Esophagus squamous epithelium (tissue), 5 donors: ENCODE measurements around the gene ANO10. TPM values are rescaled to one million over a fixed set of nuclear protein-coding genes. Genes with fewer than 3 reads are reported as not detected.
A peak's percentile ranks its signal among the peaks of the same experiment; 100 is the strongest.

Source experiments
- DNase-seq: peaks from one replicate; lab custom pipeline; 2025; lab: John Stamatoyannopoulos, UW
- H3K27ac ChIP-seq, 4 donors: fragments of 200-600 bp; sonication (generic); one replicate each; pipeline ENCODE4 v1.5.1; 2016 to 2019; ENCODE audit warnings: mild to moderate bottlenecking in 1 of 4
- H3K27me3 ChIP-seq, 4 donors: fragments of 200-600 bp; sonication (generic); 1 replicate in 3 of 4; 2 replicates in 1 of 4; pipeline versions ENCODE4 v1.5.1 to v1.6.0; 2017 to 2021; ENCODE audit warnings: antibody characterized with exemption in 1 of 4
- H3K36me3 ChIP-seq, 3 donors: fragments of 200-600 bp; sonication (generic); one replicate each; pipeline ENCODE4 v1.5.1; 2016 to 2019
- H3K4me1 ChIP-seq, 3 donors: fragments of 200-600 bp; sonication (generic); one replicate each; pipeline ENCODE4 v1.5.1; 2017 to 2019
- H3K4me3 ChIP-seq, 4 donors: fragments of 200-600 bp; sonication (generic); 1 replicate in 3 of 4; 2 replicates in 1 of 4; pipeline ENCODE4 v1.5.1; 2016 to 2019; ENCODE audit warnings: mild to moderate bottlenecking in 2 of 4, moderate library complexity in 1 of 4
- H3K9me3 ChIP-seq, 3 donors: fragments of 200-600 bp; sonication (generic); one replicate each; pipeline ENCODE4 v1.5.1; 2016 to 2019
- POLR2A ChIP-seq, 4 donors: fragments of 450-650 bp; IDR thresholded peaks; one replicate each; pipeline ENCODE4 v1.6.1; 2017; ENCODE audit warnings: antibody characterized with exemption in 4 of 4, mild to moderate bottlenecking in 4 of 4, moderate library complexity in 3 of 4
- WGBS, 2 donors: methylation state at CpG; one replicate each; pipeline ENCODE4 v1.1.5; 2018; 5-methylcytosine and 5-hydroxymethylcytosine counted together
- intact Hi-C: fragments of 100-400 bp; cut with DNase I; formaldehyde crosslinking; loops from one replicate; pipeline ENCODE4 v1.15.0; 2022
- total RNA-seq, 4 donors: library from RNA; depleted of rRNA; stranded (reverse); fragments of >200 nt; gene quantifications; one replicate each; pipeline ENCODE4 v1.1.0, GENCODE V29; 2016
- TF ChIP-seq, protein P1 (sequence below), 6 experiments: fragments of 450-650 bp in 4 of 6; fragments of 200-600 bp in 2 of 6; sonication (generic) in 2 of 6; IDR thresholded peaks; one replicate each; pipeline ENCODE4 v1.5.1; 2016 to 2019; ENCODE audit warnings: antibody characterized with exemption in 6 of 6, mild to moderate bottlenecking in 4 of 6, moderate library complexity in 4 of 6
- donor health status: DM: yes; HTN: yes; CAD: no.

Gene ANO10
- total RNA-seq, 4 donors from 2014 or later: 18.5 to 22.3 (median 20.3) TPM

DNA sequence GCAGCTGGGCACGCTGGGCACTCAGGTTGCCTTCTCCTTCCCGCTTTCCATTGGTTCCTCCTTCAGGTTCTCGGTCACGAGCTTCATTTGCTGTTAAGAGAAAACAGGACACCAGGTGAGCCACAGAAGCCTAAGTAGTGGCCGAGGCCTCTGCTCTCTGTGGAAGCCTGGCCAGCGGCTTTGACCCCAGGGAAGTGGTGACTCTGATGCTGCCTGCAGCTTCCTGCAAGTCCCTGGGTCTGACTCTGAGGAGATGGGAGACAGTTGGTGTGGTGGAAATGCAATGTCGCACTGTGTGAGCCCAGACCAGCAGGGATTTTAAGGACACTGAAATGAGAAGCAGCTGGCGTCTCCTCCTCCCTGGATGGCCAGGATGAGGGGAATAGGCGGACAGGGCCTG lies 254.9 kb downstream of the ANO10 start:
- intact Hi-C loops: no loop called here
- Histone ChIP-seq H3K4me3 (no peak overlapping the region), H3K4me1 (peaks cover 0 to 24% (median 3%) of the 10 kb centered on the region in 3 donors), H3K9me3 (no peaks in the 10 kb centered on the region), H3K27ac (peak overlapping the region in 1 of 4 donors; percentile 13), H3K36me3 (peaks cover 0 to 19% (median 0%) of the 10 kb centered on the region in 3 donors), H3K27me3 (no peaks in the 10 kb centered on the region)
- WGBS, 2 donors: 62 to 79% methylated on average over 5 to 9 of the region's 9 CpGs
- TF ChIP-seq POLR2A (IDR thresholded peaks at IDR 0.05): no peak
- TF ChIP-seq, protein P1, sequence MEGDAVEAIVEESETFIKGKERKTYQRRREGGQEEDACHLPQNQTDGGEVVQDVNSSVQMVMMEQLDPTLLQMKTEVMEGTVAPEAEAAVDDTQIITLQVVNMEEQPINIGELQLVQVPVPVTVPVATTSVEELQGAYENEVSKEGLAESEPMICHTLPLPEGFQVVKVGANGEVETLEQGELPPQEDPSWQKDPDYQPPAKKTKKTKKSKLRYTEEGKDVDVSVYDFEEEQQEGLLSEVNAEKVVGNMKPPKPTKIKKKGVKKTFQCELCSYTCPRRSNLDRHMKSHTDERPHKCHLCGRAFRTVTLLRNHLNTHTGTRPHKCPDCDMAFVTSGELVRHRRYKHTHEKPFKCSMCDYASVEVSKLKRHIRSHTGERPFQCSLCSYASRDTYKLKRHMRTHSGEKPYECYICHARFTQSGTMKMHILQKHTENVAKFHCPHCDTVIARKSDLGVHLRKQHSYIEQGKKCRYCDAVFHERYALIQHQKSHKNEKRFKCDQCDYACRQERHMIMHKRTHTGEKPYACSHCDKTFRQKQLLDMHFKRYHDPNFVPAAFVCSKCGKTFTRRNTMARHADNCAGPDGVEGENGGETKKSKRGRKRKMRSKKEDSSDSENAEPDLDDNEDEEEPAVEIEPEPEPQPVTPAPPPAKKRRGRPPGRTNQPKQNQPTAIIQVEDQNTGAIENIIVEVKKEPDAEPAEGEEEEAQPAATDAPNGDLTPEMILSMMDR (IDR thresholded peaks at IDR 0.05): no peak
- DNase-seq: no peak

DNA sequence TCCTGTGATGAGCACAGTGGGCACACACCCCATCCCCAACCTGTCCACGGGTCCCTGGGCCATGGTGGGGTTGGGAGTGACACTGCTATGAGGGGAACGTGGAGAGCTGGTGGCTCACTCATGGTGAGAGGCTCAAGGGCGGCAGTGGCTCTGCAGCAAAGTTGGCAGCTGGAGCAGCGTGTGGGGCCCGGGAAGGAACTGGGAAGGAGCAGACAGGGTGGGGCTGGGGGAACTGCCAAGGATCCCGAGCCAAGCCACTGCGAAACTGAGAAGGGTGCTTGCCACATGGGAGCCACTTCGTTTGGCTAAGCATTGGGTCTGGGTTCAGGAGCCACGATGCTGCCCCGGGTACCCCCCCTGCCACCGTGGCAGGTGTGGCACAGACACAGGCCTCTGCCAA lies 255.3 kb downstream of the ANO10 start:
- Histone ChIP-seq H3K27ac (peak overlapping the region in 2 of 4 donors; percentile 13 to 18), H3K9me3 (no peaks in the 10 kb centered on the region), H3K36me3 (peaks cover 0 to 19% (median 0%) of the 10 kb centered on the region in 3 donors), H3K4me3 (no peak overlapping the region), H3K27me3 (no peaks in the 10 kb centered on the region), H3K4me1 (peaks cover 0 to 24% (median 3%) of the 10 kb centered on the region in 3 donors)
- 40 to 81% methylated on average over 5 to 9 of the region's 11 CpGs for WGBS, 2 donors
- TF ChIP-seq POLR2A (IDR thresholded peaks at IDR 0.05): no peak
- TF ChIP-seq, protein P1 (IDR thresholded peaks at IDR 0.05): no peak
- no peak for DNase-seq
- intact Hi-C loops: no loop called here

- no peaks in the 10 kb centered on the region for H3K27me3 ChIP-seq
- H3K36me3 ChIP-seq: peaks cover 0 to 19% (median 0%) of the 10 kb centered on the region in 3 donors
- no peak overlapping the region for H3K4me3 ChIP-seq
- intact Hi-C loops: no loop called here
- peaks cover 0 to 24% (median 3%) of the 10 kb centered on the region in 3 donors for H3K4me1 ChIP-seq
- 80 to 88% methylated on average over 3 to 4 of the region's 12 CpGs for WGBS, 2 donors
- peak overlapping the region in 2 of 4 donors; percentile 13 to 18 for H3K27ac ChIP-seq
- no peak for DNase-seq
- H3K9me3 ChIP-seq: no peaks in the 10 kb centered on the region
- TF ChIP-seq POLR2A (IDR thresholded peaks at IDR 0.05): no peak
- TF ChIP-seq, protein P1 (IDR thresholded peaks at IDR 0.05): no peak
Measured at GRCh38 chr3:43365601-43366305, 256.1 kb downstream of the ANO10 start.

DNA sequence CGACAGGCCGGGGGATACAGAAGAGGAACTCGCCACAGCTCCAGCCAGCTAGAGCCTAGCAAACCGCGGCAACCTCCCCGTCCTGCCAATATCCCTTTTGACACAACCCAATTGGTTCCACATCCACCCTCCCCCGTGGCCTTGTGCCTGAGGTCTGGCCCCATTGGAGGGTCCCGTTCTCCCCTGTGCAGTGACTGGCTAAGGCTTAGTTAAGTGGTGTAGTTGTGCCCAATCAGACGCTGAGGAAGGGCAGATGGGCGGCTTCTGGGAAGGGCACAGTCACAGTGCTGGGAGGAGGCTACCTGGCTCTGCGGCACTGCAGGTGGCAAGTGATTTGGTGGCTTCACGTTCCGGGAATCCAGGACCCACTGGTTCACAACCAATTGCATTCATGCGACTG lies 256.9 kb downstream of the ANO10 start:
- no peak for TF ChIP-seq POLR2A (IDR thresholded peaks at IDR 0.05)
- TF ChIP-seq, protein P1 (IDR thresholded peaks at IDR 0.05): no peak
- H3K27me3 ChIP-seq: no peaks in the 10 kb centered on the region
- H3K36me3 ChIP-seq: peaks cover 0 to 19% (median 0%) of the 10 kb centered on the region in 3 donors
- H3K27ac ChIP-seq: peak overlapping the region in 2 of 4 donors; percentile 16 to 39
- no peaks in the 10 kb centered on the region for H3K9me3 ChIP-seq
- intact Hi-C loops: no loop called here
- 91 to 94% methylated on average over 4 to 12 of the region's 14 CpGs for WGBS, 2 donors
- peaks cover 0 to 24% (median 3%) of the 10 kb centered on the region in 3 donors for H3K4me1 ChIP-seq
- no peak overlapping the region for H3K4me3 ChIP-seq
- DNase-seq: no peak

GRCh38 chr3:43364494-43364893 lies 257.3 kb downstream of the ANO10 start:
- no peak for DNase-seq
- H3K27ac ChIP-seq: peak overlapping the region in 2 of 4 donors; percentile 16 to 39
- intact Hi-C loops: no loop called here
- no peaks in the 10 kb centered on the region for H3K9me3 ChIP-seq
- no peak overlapping the region for H3K4me3 ChIP-seq
- TF ChIP-seq POLR2A (IDR thresholded peaks at IDR 0.05): no peak
- TF ChIP-seq, protein P1 (IDR thresholded peaks at IDR 0.05): no peak
- WGBS, 2 donors: 92 to 93% methylated on average over 8 to 9 of the region's 14 CpGs
- H3K36me3 ChIP-seq: peaks cover 0 to 19% (median 0%) of the 10 kb centered on the region in 3 donors
- H3K4me1 ChIP-seq: peaks cover 0 to 24% (median 3%) of the 10 kb centered on the region in 3 donors
- H3K27me3 ChIP-seq: no peaks in the 10 kb centered on the region
